MM.1S (cell line): ENCODE measurements around the gene FBXL7.

Source experiments
- CTCF ChIP-seq: fragments of 300-600 bp; sonication (generic); IDR thresholded peaks from 2 replicates; pipeline ENCODE4 v1.5.1; 2016; ENCODE audit warnings: antibody characterized with exemption, low read length, mixed read lengths
- EZH2 ChIP-seq: fragments of 300-600 bp; sonication (generic); optimal IDR thresholded peaks from 2 replicates; pipeline ENCODE3; 2017; ENCODE audit warnings: low read depth, mild to moderate bottlenecking, antibody characterized with exemption, low read length, mixed read lengths
- EZH2phosphoT487 ChIP-seq: fragments of 300-600 bp; sonication (generic); IDR thresholded peaks from 2 replicates; pipeline ENCODE4 v1.6.1; 2018; ENCODE audit warnings: antibody characterized with exemption, low read length

GRCh38 chr5:15558240-15558639 lies 58.3 kb downstream of the FBXL7 start:
- TF ChIP-seq CTCF (no peak), EZH2 (no peak), EZH2phosphoT487 (no peak)
